KG1 (cell line): ENCODE results near the gene RAB44.

ENCODE experiments used
- DNase-seq: peaks from one replicate; lab custom pipeline; 2025; lab: John Stamatoyannopoulos, UW

Gene RAB44

GRCh38 chr6:36771145-36771544 lies 73.5 kb downstream of the RAB44 start:
- DNase-seq, result no peak

- DNase-seq, result no peak
These were observed 74.8 kb downstream of the RAB44 start for GRCh38 chr6:36772397-36772796.

GRCh38 chr6:36774331-36774730 lies 76.7 kb downstream of the RAB44 start:
- no peak for DNase-seq

GRCh38 chr6:36776167-36776566 lies 78.5 kb downstream of the RAB44 start:
- no peak for DNase-seq

GRCh38 chr6:36777801-36778200 lies 80.2 kb downstream of the RAB44 start:
- DNase-seq, result no peak

GRCh38 chr6:36779227-36779626 lies 81.6 kb downstream of the RAB44 start:
- DNase-seq, result no peak

GRCh38 chr6:36780442-36781177 lies 83.0 kb downstream of the RAB44 start:
- DNase-seq, result no peak

GRCh38 chr6:36781669-36782068 lies 84.0 kb downstream of the RAB44 start:
- DNase-seq, result no peak
